A549 (cell line): Measurements from ENCODE around the gene AGRP.

Experiments used
- CBX8 ChIP-seq: fragments of 200-600 bp; sonication (generic); IDR thresholded peaks from 2 replicates; pipeline ENCODE4 v1.6.1; 2016
- EP300 ChIP-seq, 2 experiments: fragments of >200 bp; sonication (Bioruptor Twin); formaldehyde crosslinking; IDR thresholded peaks; 2 replicates in 1 of 2; 3 replicates in 1 of 2; pipeline ENCODE4 v1.6.1; 2016 to 2017
- GATA3 ChIP-seq: IDR thresholded peaks from 2 replicates; pipeline ENCODE4 v1.6.1; 2012; ENCODE audit warnings: borderline replicate concordance
- JUN ChIP-seq, 2 experiments: fragments of >200 bp; sonication (Bioruptor Twin); formaldehyde crosslinking; IDR thresholded peaks; 2 replicates in 1 of 2; 3 replicates in 1 of 2; pipeline ENCODE4 v1.6.1; 2016 to 2017
- POLR2A ChIP-seq: IDR thresholded peaks from 2 replicates; pipeline ENCODE4 v1.6.1; 2012; ENCODE audit warnings: mild to moderate bottlenecking, low read length
- SREBF2 ChIP-seq: fragments of 450-650 bp; IDR thresholded peaks from 2 replicates; pipeline ENCODE4 v1.6.1; 2014; ENCODE audit warnings: mild to moderate bottlenecking, moderate library complexity
- TF ChIP-seq, protein P1 (sequence below): fragments of >200 bp; sonication (Bioruptor Twin); formaldehyde crosslinking; IDR thresholded peaks from 3 replicates; pipeline ENCODE4 v1.5.1; 2016
- TF ChIP-seq, protein P2 (sequence below): fragments of >200 bp; sonication (Bioruptor Twin); formaldehyde crosslinking; IDR thresholded peaks from 3 replicates; pipeline ENCODE4 v1.6.1; 2016
- TF ChIP-seq, protein P3 (sequence below): IDR thresholded peaks from 2 replicates; pipeline ENCODE4 v1.6.1; 2012
- TF ChIP-seq, protein P4 (sequence below): fragments of 200-600 bp; sonication (generic); IDR thresholded peaks from 2 replicates; pipeline ENCODE4 v1.6.1; 2016; ENCODE audit warnings: antibody characterized with exemption, mild to moderate bottlenecking, moderate library complexity

DNA sequence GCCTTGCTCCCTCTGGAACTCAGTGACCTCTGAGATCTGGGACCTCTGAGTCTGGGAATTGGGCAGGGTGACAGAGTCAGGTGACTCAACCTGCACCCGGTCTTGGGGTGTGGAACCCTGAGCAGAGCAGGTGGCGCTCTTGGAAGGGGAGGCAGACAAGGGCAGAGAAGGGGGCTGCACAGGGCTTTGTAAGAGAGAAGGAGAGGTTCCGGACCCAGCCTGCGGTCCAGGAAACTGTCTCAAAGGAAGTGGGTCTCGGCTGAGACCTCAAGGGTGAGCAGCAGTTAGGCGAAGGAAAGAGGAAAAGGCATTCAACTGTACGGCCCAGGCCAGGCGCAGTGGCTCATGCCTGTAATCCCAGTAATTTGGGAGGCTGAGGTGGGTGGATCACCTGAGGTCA, 35.3 kb upstream of the AGRP start:
- TF ChIP-seq JUN (IDR thresholded peaks at IDR 0.05), result no peak
- TF ChIP-seq CBX8, result no peak
- TF ChIP-seq, protein P1, sequence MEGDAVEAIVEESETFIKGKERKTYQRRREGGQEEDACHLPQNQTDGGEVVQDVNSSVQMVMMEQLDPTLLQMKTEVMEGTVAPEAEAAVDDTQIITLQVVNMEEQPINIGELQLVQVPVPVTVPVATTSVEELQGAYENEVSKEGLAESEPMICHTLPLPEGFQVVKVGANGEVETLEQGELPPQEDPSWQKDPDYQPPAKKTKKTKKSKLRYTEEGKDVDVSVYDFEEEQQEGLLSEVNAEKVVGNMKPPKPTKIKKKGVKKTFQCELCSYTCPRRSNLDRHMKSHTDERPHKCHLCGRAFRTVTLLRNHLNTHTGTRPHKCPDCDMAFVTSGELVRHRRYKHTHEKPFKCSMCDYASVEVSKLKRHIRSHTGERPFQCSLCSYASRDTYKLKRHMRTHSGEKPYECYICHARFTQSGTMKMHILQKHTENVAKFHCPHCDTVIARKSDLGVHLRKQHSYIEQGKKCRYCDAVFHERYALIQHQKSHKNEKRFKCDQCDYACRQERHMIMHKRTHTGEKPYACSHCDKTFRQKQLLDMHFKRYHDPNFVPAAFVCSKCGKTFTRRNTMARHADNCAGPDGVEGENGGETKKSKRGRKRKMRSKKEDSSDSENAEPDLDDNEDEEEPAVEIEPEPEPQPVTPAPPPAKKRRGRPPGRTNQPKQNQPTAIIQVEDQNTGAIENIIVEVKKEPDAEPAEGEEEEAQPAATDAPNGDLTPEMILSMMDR, result no peak
- no peak for TF ChIP-seq GATA3
- TF ChIP-seq EP300 (IDR thresholded peaks at IDR 0.05), result no peak
- TF ChIP-seq, protein P2, sequence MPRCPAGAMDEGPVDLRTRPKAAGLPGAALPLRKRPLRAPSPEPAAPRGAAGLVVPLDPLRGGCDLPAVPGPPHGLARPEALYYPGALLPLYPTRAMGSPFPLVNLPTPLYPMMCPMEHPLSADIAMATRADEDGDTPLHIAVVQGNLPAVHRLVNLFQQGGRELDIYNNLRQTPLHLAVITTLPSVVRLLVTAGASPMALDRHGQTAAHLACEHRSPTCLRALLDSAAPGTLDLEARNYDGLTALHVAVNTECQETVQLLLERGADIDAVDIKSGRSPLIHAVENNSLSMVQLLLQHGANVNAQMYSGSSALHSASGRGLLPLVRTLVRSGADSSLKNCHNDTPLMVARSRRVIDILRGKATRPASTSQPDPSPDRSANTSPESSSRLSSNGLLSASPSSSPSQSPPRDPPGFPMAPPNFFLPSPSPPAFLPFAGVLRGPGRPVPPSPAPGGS, result no peak
- TF ChIP-seq POLR2A, result no peak
- TF ChIP-seq, protein P3, sequence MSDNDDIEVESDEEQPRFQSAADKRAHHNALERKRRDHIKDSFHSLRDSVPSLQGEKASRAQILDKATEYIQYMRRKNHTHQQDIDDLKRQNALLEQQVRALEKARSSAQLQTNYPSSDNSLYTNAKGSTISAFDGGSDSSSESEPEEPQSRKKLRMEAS, result no peak
- TF ChIP-seq, protein P4, sequence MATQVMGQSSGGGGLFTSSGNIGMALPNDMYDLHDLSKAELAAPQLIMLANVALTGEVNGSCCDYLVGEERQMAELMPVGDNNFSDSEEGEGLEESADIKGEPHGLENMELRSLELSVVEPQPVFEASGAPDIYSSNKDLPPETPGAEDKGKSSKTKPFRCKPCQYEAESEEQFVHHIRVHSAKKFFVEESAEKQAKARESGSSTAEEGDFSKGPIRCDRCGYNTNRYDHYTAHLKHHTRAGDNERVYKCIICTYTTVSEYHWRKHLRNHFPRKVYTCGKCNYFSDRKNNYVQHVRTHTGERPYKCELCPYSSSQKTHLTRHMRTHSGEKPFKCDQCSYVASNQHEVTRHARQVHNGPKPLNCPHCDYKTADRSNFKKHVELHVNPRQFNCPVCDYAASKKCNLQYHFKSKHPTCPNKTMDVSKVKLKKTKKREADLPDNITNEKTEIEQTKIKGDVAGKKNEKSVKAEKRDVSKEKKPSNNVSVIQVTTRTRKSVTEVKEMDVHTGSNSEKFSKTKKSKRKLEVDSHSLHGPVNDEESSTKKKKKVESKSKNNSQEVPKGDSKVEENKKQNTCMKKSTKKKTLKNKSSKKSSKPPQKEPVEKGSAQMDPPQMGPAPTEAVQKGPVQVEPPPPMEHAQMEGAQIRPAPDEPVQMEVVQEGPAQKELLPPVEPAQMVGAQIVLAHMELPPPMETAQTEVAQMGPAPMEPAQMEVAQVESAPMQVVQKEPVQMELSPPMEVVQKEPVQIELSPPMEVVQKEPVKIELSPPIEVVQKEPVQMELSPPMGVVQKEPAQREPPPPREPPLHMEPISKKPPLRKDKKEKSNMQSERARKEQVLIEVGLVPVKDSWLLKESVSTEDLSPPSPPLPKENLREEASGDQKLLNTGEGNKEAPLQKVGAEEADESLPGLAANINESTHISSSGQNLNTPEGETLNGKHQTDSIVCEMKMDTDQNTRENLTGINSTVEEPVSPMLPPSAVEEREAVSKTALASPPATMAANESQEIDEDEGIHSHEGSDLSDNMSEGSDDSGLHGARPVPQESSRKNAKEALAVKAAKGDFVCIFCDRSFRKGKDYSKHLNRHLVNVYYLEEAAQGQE, result no peak
- no peak for TF ChIP-seq SREBF2
